ENCODE data around the gene ANKZF1.

ANKZF1 gene

GRCh38 chr2:219261024-219261855, 31.6 kb downstream of the ANKZF1 start:
- H3K4me3 ChIP-seq (ENCODE audit: control insufficient read depth, low read depth, low read length) = no peak overlapping the region
- TF ChIP-seq, protein P1, sequence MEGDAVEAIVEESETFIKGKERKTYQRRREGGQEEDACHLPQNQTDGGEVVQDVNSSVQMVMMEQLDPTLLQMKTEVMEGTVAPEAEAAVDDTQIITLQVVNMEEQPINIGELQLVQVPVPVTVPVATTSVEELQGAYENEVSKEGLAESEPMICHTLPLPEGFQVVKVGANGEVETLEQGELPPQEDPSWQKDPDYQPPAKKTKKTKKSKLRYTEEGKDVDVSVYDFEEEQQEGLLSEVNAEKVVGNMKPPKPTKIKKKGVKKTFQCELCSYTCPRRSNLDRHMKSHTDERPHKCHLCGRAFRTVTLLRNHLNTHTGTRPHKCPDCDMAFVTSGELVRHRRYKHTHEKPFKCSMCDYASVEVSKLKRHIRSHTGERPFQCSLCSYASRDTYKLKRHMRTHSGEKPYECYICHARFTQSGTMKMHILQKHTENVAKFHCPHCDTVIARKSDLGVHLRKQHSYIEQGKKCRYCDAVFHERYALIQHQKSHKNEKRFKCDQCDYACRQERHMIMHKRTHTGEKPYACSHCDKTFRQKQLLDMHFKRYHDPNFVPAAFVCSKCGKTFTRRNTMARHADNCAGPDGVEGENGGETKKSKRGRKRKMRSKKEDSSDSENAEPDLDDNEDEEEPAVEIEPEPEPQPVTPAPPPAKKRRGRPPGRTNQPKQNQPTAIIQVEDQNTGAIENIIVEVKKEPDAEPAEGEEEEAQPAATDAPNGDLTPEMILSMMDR (conservative IDR thresholded peaks at IDR 0.05; ENCODE audit: control insufficient read depth, insufficient read depth, low read depth, low read length) = no peak
- DNase-seq (ENCODE audit: low read depth) = no peak

DNA sequence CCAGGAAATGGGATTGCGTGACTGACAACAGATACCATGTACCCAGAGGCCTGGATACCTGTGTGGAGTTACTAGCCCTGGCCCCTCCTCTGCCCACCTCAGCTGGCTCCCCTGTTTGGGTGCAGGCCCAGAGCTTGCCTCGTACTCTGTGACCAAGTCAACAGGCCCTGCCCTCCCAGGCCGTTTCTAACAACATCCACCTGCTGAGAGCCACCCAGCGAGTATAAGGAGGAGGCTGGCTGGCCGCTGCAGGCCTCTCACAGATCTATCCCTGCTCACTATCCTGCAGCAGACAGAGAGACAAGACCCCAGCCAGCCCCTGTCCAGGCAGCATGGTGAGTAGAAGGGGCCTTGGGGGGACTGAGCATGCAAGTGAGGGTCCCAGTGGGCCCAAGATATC, 36.6 kb downstream of the ANKZF1 start:
- H3K4me3 ChIP-seq (ENCODE audit: control insufficient read depth, low read depth, low read length) = no peak overlapping the region
- TF ChIP-seq, protein P1 (conservative IDR thresholded peaks at IDR 0.05; ENCODE audit: control insufficient read depth, insufficient read depth, low read depth, low read length) = no peak
- DNase-seq (ENCODE audit: low read depth) = no peak

DNA sequence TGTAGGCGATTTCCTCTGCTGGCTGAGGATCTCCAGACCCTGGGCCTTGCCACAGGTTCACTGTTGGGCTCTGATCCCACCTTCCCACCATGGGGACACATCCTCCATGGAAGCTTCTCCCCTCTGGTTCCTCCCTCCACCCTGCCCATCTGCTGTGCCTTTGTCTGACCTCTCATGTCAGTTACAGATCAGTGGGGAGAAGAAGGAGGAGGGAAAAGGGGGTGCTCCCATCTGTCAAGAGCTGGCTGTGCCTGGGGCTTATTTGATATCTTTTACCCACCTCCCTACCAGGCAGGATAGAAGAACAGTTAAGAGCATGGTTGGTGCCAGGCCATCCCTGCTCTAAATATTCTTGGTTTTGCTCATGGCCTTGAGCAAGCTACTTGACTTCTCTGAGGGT, 37.3 kb downstream of the ANKZF1 start:
- no peak overlapping the region for H3K4me3 ChIP-seq (ENCODE audit: control insufficient read depth, low read depth, low read length)
- TF ChIP-seq, protein P1 (conservative IDR thresholded peaks at IDR 0.05; ENCODE audit: control insufficient read depth, insufficient read depth, low read depth, low read length) = no peak
- DNase-seq (ENCODE audit: low read depth) = no peak

GRCh38 chr2:219268294-219268693, 38.7 kb downstream of the ANKZF1 start:
- TF ChIP-seq, protein P1 (conservative IDR thresholded peaks at IDR 0.05; ENCODE audit: control insufficient read depth, insufficient read depth, low read depth, low read length) = no peak
- no peak for DNase-seq (ENCODE audit: low read depth)
- no peak overlapping the region for H3K4me3 ChIP-seq (ENCODE audit: control insufficient read depth, low read depth, low read length)

- DNase-seq (ENCODE audit: low read depth) = no peak
- TF ChIP-seq, protein P1 (conservative IDR thresholded peaks at IDR 0.05; ENCODE audit: control insufficient read depth, insufficient read depth, low read depth, low read length) = no peak
- no peak overlapping the region for H3K4me3 ChIP-seq (ENCODE audit: control insufficient read depth, low read depth, low read length)
Measured at GRCh38 chr2:219269362-219270054, 39.9 kb downstream of the ANKZF1 start.

DNA sequence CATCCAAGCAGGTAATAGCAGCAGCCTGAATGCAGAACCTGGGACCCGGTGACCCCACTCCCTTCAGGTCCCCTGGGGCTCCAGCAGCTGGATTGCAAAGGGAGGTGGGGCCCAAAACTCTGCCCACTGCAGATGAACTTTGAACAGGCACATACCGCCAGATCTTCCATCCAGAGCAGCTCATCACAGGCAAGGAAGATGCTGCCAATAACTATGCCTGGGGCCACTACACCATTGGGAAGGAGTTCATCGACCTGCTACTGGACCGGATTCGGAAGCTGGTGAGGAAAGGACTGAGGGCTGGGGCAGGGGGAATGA, 40.4 kb downstream of the ANKZF1 start:
- no peak for DNase-seq (ENCODE audit: low read depth)
- H3K4me3 ChIP-seq (ENCODE audit: control insufficient read depth, low read depth, low read length) = no peak overlapping the region
- TF ChIP-seq, protein P1 (conservative IDR thresholded peaks at IDR 0.05; ENCODE audit: control insufficient read depth, insufficient read depth, low read depth, low read length) = no peak

Data from fibroblast of mammary gland (primary cell).